Astrocyte (in vitro differentiated cells and primary cell): ENCODE results near the gene RALGPS1. TPM values are rescaled to one million over a fixed set of nuclear protein-coding genes. Genes with fewer than 3 reads are reported as not detected.
A peak's percentile ranks its signal among the peaks of the same experiment; 100 is the strongest.
"Not testable (repeated sequence)": the region's sequence is repeated elsewhere in the genome, so short reads cannot be mapped to it uniquely, and the experiment has no call there.

Source experiments
- DNase-seq: peaks from one replicate; pipeline ENCODE4 v3.0.0-alpha.2; 2010; ENCODE audit warnings: low read depth
- FAIRE-seq: peaks from 2 replicates; lab custom pipeline; 2011; peaks lifted over from hg19 to GRCh38; lab: Jason Lieb, UNC
- H2AFZ ChIP-seq: 2 replicates; pipeline ENCODE4 v1.6.0; 2012; ENCODE audit warnings: low read depth, low read length, inconsistent platforms
- H3K27ac ChIP-seq: 2 replicates; pipeline ENCODE4 v1.5.1; 2011; ENCODE audit warnings: low read depth, low read length, inconsistent platforms
- H3K27me3 ChIP-seq: 2 replicates; pipeline ENCODE4 v1.6.0; 2011; ENCODE audit warnings: low read length, inconsistent platforms; ENCODE audit not compliant: insufficient read depth
- H3K36me3 ChIP-seq: 2 replicates; pipeline ENCODE4 v1.5.1; 2011; ENCODE audit warnings: low read length, inconsistent platforms; ENCODE audit not compliant: insufficient read depth
- H3K4me1 ChIP-seq: 2 replicates; pipeline ENCODE4 v1.5.1; 2011; ENCODE audit warnings: low read length, inconsistent platforms; ENCODE audit not compliant: insufficient read depth
- H3K4me2 ChIP-seq: 2 replicates; pipeline ENCODE4 v1.6.0; 2012; ENCODE audit warnings: low read length, inconsistent platforms
- H3K4me3 ChIP-seq: 2 replicates; pipeline ENCODE4 v1.5.1; 2011; ENCODE audit warnings: low read depth, mild to moderate bottlenecking, low read length, inconsistent platforms; ENCODE audit not compliant: insufficient read depth
- H3K79me2 ChIP-seq: 2 replicates; pipeline ENCODE4 v1.6.0; 2012; ENCODE audit warnings: mild to moderate bottlenecking, low read length, inconsistent platforms; ENCODE audit not compliant: insufficient read depth
- H3K9ac ChIP-seq: 2 replicates; pipeline ENCODE4 v1.6.0; 2012; ENCODE audit warnings: mild to moderate bottlenecking, low read length, inconsistent platforms
- H3K9me3 ChIP-seq: 2 replicates; pipeline ENCODE4 v1.5.1; 2012; ENCODE audit warnings: low read depth, mild to moderate bottlenecking, low read length, inconsistent platforms; ENCODE audit not compliant: insufficient read depth
- H4K20me1 ChIP-seq: 2 replicates; pipeline ENCODE4 v1.6.0; 2012; ENCODE audit warnings: low read length, inconsistent platforms; ENCODE audit not compliant: insufficient read depth
- H3K27ac Mint-ChIP-seq: one replicate; pipeline ENCODE4 v1.8.0; 2021; ENCODE audit warnings: mild to moderate bottlenecking, mixed read lengths; ENCODE audit not compliant: unreplicated experiment
- H3K27me3 Mint-ChIP-seq: one replicate; pipeline ENCODE4 v1.8.0; 2021; ENCODE audit warnings: low read depth, mixed read lengths; ENCODE audit not compliant: unreplicated experiment
- H3K36me3 Mint-ChIP-seq: one replicate; pipeline ENCODE4 v1.8.0; 2021; ENCODE audit warnings: low read depth, mixed read lengths; ENCODE audit not compliant: unreplicated experiment
- H3K4me1 Mint-ChIP-seq: one replicate; pipeline ENCODE4 v1.8.0; 2021; ENCODE audit warnings: low read depth, mixed read lengths; ENCODE audit not compliant: unreplicated experiment
- H3K4me3 Mint-ChIP-seq: one replicate; pipeline ENCODE4 v1.8.0; 2021; ENCODE audit warnings: mild to moderate bottlenecking, moderate library complexity, mixed read lengths; ENCODE audit not compliant: unreplicated experiment
- H3K9me3 Mint-ChIP-seq: one replicate; pipeline ENCODE4 v1.8.0; 2021; ENCODE audit warnings: mild to moderate bottlenecking, mixed read lengths; ENCODE audit not compliant: unreplicated experiment
- EZH2 ChIP-seq: IDR thresholded peaks from 2 replicates; pipeline ENCODE4 v1.6.1; 2012; ENCODE audit warnings: mild to moderate bottlenecking, low read length, inconsistent platforms; ENCODE audit not compliant: insufficient read depth
- total RNA-seq: library from RNA; stranded (reverse); gene quantifications from 2 replicates; pipeline ENCODE4 v1.2.1, GENCODE V29; 2021
- TF ChIP-seq, protein P1 (sequence below): IDR thresholded peaks from 2 replicates; pipeline ENCODE4 v1.5.1; 2011; ENCODE audit warnings: low read depth, mild to moderate bottlenecking, inconsistent platforms, low read length, moderate library complexity; ENCODE audit not compliant: insufficient read depth

The RALGPS1 gene
- total RNA-seq, 1 donor from 2014 or later, result 2.8 TPM

DNA sequence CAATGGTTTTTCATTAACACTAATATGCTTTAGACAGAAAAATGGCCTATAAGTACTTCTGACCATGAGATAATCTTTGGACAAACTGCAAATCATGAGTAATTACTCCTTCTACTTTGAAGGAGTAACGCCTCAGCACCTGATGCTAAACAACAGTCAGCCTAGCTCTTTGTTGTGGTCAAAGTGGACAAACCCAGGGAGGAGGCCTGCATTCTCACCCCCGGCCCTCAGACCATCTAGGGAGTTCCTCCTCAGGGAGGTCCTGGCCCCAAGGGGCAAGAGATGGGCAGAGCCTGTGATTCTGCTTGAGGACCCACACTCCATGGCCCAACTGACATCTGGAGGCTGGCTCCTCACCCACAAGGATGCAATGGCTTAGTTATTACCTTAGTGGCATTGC lies 256.1 kb downstream of the RALGPS1 start:
- Mint-ChIP-seq H3K9me3 (no peaks in the 10 kb centered on the region), H3K27ac (no peak overlapping the region), H3K4me1 (peaks cover 2% of the 10 kb centered on the region), H3K4me3 (no peak overlapping the region), H3K27me3 (peaks cover 15% of the 10 kb centered on the region), H3K36me3 (peaks cover 2% of the 10 kb centered on the region)
- no peak for FAIRE-seq
- Histone ChIP-seq H3K4me2 (no peak overlapping the region), H2AFZ (no peak overlapping the region), H3K27me3 (no peaks in the 10 kb centered on the region), H3K9ac (no peak overlapping the region), H3K79me2 (no peaks in the 10 kb centered on the region), H3K36me3 (no peaks in the 10 kb centered on the region), H3K27ac (no peak overlapping the region), H4K20me1 (no peaks in the 10 kb centered on the region), H3K9me3 (no peaks in the 10 kb centered on the region), H3K4me1 (peaks cover 5% of the 10 kb centered on the region), H3K4me3 (no peak overlapping the region)
- TF ChIP-seq, protein P1, sequence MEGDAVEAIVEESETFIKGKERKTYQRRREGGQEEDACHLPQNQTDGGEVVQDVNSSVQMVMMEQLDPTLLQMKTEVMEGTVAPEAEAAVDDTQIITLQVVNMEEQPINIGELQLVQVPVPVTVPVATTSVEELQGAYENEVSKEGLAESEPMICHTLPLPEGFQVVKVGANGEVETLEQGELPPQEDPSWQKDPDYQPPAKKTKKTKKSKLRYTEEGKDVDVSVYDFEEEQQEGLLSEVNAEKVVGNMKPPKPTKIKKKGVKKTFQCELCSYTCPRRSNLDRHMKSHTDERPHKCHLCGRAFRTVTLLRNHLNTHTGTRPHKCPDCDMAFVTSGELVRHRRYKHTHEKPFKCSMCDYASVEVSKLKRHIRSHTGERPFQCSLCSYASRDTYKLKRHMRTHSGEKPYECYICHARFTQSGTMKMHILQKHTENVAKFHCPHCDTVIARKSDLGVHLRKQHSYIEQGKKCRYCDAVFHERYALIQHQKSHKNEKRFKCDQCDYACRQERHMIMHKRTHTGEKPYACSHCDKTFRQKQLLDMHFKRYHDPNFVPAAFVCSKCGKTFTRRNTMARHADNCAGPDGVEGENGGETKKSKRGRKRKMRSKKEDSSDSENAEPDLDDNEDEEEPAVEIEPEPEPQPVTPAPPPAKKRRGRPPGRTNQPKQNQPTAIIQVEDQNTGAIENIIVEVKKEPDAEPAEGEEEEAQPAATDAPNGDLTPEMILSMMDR, result no peak
- TF ChIP-seq EZH2, result no peak
- DNase-seq, result no peak

DNA sequence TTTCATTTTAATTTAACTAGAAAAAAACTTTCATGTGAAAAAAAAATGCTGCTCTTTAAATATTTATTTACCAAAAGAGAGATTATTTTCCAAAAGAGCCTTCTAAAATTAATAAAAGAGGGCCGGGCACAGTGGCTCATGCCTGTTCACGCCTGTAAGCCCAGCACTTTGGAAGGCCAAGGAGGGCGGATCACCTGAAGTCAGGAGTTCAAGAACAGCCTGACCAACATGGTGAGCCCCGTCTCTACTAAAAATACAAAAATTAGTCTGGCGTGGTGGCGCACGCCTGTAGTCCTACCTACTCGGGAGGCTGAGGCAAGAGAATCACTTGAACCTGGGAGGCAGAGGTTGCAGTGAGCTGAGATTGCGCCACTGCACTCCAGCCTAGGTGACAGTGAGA lies 256.8 kb downstream of the RALGPS1 start:
- H3K4me2 ChIP-seq, FAIRE-seq, H3K4me1 ChIP-seq, H3K4me3 ChIP-seq, DNase-seq, H3K27ac ChIP-seq, H4K20me1 ChIP-seq, H3K36me3 ChIP-seq, H3K27me3 ChIP-seq, H3K27ac Mint-ChIP-seq, H3K36me3 Mint-ChIP-seq, H3K4me3 Mint-ChIP-seq, H3K9ac ChIP-seq, H3K79me2 ChIP-seq, H3K4me1 Mint-ChIP-seq, H3K9me3 Mint-ChIP-seq, H2AFZ ChIP-seq, H3K9me3 ChIP-seq: not testable (repeated sequence)
- peaks cover 15% of the 10 kb centered on the region for H3K27me3 Mint-ChIP-seq

DNA sequence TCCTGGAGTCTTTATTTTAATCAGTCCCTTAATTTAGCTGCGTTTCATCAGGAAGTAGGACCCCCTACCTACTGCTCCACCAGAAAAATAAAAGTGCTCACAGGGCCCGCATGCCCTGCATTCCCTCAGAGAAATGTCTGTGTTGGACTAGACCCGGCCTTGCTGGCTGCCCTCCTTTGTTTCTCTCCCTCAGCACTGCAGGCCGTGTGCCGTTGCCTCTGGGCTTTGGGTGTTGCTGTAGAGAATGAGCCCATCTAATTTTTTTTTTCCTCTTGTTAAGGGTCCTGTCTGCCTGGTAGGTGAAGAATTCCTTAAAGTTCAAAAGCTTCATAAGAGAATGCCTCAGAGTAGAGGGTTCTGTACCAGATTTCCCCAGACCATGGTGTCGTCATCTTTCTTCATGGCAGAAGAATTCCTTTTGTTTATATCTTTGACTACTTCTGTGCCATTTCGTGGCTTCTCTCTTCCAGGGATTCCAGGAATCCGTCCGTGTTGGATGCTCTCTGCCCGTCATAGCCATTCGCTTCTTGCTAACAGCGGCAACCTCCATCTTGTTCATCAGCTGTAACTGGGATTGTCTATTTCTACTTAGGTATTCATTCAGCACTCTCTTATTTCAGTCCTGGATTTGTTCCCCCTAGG lies 257.6 kb downstream of the RALGPS1 start:
- Histone ChIP-seq H3K27me3 (no peaks in the 10 kb centered on the region), H3K4me2 (no peak overlapping the region), H3K79me2 (no peaks in the 10 kb centered on the region), H3K36me3 (no peaks in the 10 kb centered on the region), H3K4me3 (no peak overlapping the region), H3K4me1 (no peaks in the 10 kb centered on the region), H3K27ac (no peak overlapping the region), H2AFZ (no peak overlapping the region), H3K9me3 (no peaks in the 10 kb centered on the region), H3K9ac (no peak overlapping the region), H4K20me1 (no peaks in the 10 kb centered on the region)
- Mint-ChIP-seq H3K4me1 (peaks cover 2% of the 10 kb centered on the region), H3K4me3 (no peak overlapping the region), H3K36me3 (peaks cover 2% of the 10 kb centered on the region), H3K9me3 (no peaks in the 10 kb centered on the region), H3K27me3 (peaks cover 13% of the 10 kb centered on the region), H3K27ac (no peak overlapping the region)
- DNase-seq, result peak; percentile 27
- FAIRE-seq, result no peak
- no peak for TF ChIP-seq EZH2
- TF ChIP-seq, protein P1, result no peak
